Peyer's patch (tissue), 4 donors: ENCODE results near the gene SERPINH1. TPM values are rescaled to one million over a fixed set of nuclear protein-coding genes. Genes with fewer than 3 reads are reported as not detected.

ENCODE experiments used
- DNase-seq, 3 donors: peaks; one replicate each; pipeline ENCODE4 v3.0.0-alpha.2; 2017 to 2019
- H3K27ac ChIP-seq, 4 donors: fragments of 200-600 bp; sonication (generic); one replicate each; pipeline ENCODE4 v1.5.1; 2016 to 2019
- H3K27me3 ChIP-seq, 2 donors: fragments of 200-600 bp; sonication (generic); one replicate each; pipeline ENCODE4 v1.5.1; 2019
- H3K36me3 ChIP-seq, 3 donors: fragments of 200-600 bp; sonication (generic); one replicate each; pipeline ENCODE4 v1.5.1; 2016 to 2019
- H3K4me1 ChIP-seq, 4 donors: fragments of 200-600 bp; sonication (generic); one replicate each; pipeline ENCODE4 v1.5.1; 2016 to 2019
- H3K4me3 ChIP-seq, 4 donors: fragments of 200-600 bp; sonication (generic); 1 replicate in 3 of 4; 2 replicates in 1 of 4; pipeline ENCODE4 v1.5.1; 2016 to 2019; ENCODE audit warnings: mild to moderate bottlenecking in 1 of 4
- H3K9me3 ChIP-seq, 4 donors: fragments of 200-600 bp; sonication (generic); one replicate each; pipeline ENCODE4 v1.5.1; 2016 to 2019; ENCODE audit warnings: mild to moderate bottlenecking in 1 of 4
- POLR2A ChIP-seq, 2 donors: fragments of 450-650 bp; IDR thresholded peaks; one replicate each; pipeline ENCODE4 v1.5.1; 2017; ENCODE audit warnings: antibody characterized with exemption in 2 of 2, mild to moderate bottlenecking in 2 of 2, moderate library complexity in 2 of 2
- total RNA-seq, 4 donors: library from RNA; depleted of rRNA; stranded (reverse); fragments of >200 nt; gene quantifications; one replicate each; pipeline ENCODE4 v1.1.0, GENCODE V29; 2016
- TF ChIP-seq, protein P1 (sequence below), 6 experiments: fragments of 450-650 bp in 4 of 6; fragments of 200-600 bp in 2 of 6; sonication (generic) in 1 of 6; IDR thresholded peaks; one replicate each; pipeline ENCODE4 v1.5.1; 2017 to 2019; ENCODE audit warnings: antibody characterized with exemption in 6 of 6, mild to moderate bottlenecking in 3 of 6, moderate library complexity in 1 of 6

Gene SERPINH1
- total RNA-seq, 4 donors from 2014 or later = 35.4 to 50.9 (median 43.4) TPM

GRCh38 chr11:75554258-75555022, 7.6 kb upstream of the SERPINH1 start:
- H3K27ac ChIP-seq = peak overlapping the region; percentile 24 to 85 (median 67)
- no peak overlapping the region for H3K4me3 ChIP-seq
- H3K9me3 ChIP-seq = no peaks in the 10 kb centered on the region
- TF ChIP-seq, protein P1, sequence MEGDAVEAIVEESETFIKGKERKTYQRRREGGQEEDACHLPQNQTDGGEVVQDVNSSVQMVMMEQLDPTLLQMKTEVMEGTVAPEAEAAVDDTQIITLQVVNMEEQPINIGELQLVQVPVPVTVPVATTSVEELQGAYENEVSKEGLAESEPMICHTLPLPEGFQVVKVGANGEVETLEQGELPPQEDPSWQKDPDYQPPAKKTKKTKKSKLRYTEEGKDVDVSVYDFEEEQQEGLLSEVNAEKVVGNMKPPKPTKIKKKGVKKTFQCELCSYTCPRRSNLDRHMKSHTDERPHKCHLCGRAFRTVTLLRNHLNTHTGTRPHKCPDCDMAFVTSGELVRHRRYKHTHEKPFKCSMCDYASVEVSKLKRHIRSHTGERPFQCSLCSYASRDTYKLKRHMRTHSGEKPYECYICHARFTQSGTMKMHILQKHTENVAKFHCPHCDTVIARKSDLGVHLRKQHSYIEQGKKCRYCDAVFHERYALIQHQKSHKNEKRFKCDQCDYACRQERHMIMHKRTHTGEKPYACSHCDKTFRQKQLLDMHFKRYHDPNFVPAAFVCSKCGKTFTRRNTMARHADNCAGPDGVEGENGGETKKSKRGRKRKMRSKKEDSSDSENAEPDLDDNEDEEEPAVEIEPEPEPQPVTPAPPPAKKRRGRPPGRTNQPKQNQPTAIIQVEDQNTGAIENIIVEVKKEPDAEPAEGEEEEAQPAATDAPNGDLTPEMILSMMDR (IDR thresholded peaks at IDR 0.05) = no peak
- no peak for TF ChIP-seq POLR2A (IDR thresholded peaks at IDR 0.05)
- H3K36me3 ChIP-seq = no peaks in the 10 kb centered on the region
- H3K4me1 ChIP-seq = peaks cover 0 to 29% (median 3%) of the 10 kb centered on the region in 4 donors
- DNase-seq = peak; percentile 27 to 84 (median 73)
- no peaks in the 10 kb centered on the region for H3K27me3 ChIP-seq

GRCh38 chr11:75555079-75555811, 6.8 kb upstream of the SERPINH1 start:
- TF ChIP-seq POLR2A (IDR thresholded peaks at IDR 0.05) = no peak
- TF ChIP-seq, protein P1 (IDR thresholded peaks at IDR 0.05) = no peak
- Histone ChIP-seq H3K27ac (peak overlapping the region; percentile 24 to 85 (median 64)), H3K36me3 (no peaks in the 10 kb centered on the region), H3K9me3 (no peaks in the 10 kb centered on the region), H3K4me1 (peaks cover 0 to 34% (median 4%) of the 10 kb centered on the region in 4 donors), H3K27me3 (no peaks in the 10 kb centered on the region), H3K4me3 (no peak overlapping the region)
- DNase-seq = no peak

GRCh38 chr11:75556275-75556674, 5.8 kb upstream of the SERPINH1 start:
- peaks cover 0 to 40% (median 4%) of the 10 kb centered on the region in 4 donors for H3K4me1 ChIP-seq
- DNase-seq = no peak
- no peak overlapping the region for H3K27ac ChIP-seq
- TF ChIP-seq POLR2A (IDR thresholded peaks at IDR 0.05) = no peak
- TF ChIP-seq, protein P1 (IDR thresholded peaks at IDR 0.05) = no peak
- no peaks in the 10 kb centered on the region for H3K9me3 ChIP-seq
- H3K4me3 ChIP-seq = no peak overlapping the region
- H3K36me3 ChIP-seq = no peaks in the 10 kb centered on the region
- H3K27me3 ChIP-seq = no peaks in the 10 kb centered on the region

DNA sequence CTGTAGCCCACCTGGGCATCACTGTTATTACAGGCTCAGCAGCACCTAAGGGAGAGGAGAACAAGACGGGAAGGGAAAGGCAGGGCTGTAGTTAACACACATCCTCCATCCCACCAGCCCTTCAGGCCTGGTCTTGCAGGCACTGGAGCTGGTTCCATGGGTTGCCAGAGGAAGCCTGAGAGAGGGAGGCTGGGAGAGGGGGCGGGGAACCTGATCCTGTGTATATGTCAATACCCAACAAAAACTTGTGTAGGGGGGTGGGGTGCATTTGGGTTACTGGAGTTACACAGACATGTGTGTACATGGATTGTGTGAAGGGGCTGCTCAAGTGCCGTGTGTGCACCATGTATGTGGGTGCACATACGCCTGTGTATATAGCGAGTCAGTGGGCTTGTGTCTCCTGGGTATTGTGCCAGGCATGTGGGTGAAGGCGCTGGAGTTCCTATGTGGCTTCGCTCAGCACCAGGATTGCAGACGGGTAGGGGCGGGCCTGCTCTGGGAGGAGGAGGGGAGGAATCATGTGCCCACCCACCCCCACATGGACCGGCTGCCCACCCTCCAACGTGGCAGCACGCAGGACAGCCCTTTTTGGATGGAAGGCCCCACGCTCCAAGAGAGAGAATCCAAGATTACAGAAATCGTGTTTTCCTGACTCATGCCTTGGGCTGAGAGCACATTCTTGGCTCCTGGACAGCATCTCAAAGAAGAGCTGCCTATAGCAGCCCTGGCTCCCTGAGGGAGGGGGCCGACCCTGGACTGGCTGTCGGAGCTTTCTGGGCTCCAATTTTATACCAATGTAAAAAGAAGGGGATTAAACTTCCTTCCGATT, 4.2 kb upstream of the SERPINH1 start:
- Histone ChIP-seq H3K4me3 (peak overlapping the region in 1 of 4 donors; percentile 8), H3K4me1 (peaks cover 0 to 46% (median 4%) of the 10 kb centered on the region in 4 donors), H3K36me3 (no peaks in the 10 kb centered on the region), H3K27ac (peak overlapping the region; percentile 61 to 86 (median 76)), H3K9me3 (no peaks in the 10 kb centered on the region), H3K27me3 (no peaks in the 10 kb centered on the region)
- TF ChIP-seq POLR2A (IDR thresholded peaks at IDR 0.05) = no peak
- TF ChIP-seq, protein P1 (IDR thresholded peaks at IDR 0.05) = no peak
- DNase-seq = no peak
